ENCODE data around the gene C10orf62.
"Not testable (repeated sequence)": the region's sequence is repeated elsewhere in the genome, so short reads cannot be mapped to it uniquely, and the experiment has no call there.

C10orf62 gene, protein sequence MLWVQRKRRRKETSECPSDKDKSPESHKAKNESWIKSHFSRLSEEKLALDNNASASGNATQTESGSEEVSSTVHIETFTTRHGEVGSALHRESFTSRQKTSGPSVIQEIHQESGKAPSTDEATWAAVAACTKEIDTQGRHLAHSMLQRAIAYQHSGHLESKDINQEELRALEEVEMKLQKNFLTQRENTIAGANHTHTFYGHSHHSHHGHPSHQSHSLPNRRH

DNA sequence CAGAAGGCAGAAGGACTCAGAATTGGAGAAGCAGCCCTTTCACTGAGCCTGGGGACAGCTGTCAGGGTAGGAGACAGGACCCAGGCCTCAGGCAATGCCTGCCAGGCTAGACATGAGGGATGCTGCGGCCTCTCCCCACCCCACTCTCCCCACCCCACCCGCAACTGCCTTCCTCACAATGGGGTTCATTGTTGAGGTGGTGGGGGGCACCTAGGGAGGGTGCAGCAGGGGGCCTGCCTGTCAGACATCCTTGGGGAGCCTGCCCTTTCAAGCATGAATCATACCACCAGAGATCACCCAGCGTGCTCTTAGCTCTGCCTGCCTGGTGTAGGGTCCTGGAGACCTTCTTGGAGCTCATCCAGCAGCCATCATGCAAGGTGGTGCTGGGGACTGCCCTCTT lies at the start of gene C10orf62:
C10orf62 (plus strand) TSS at position 243 of the 400 bp plus-strand sequence. CDS start 177 bp downstream, outside the sequence.
- DNase-seq = no peak

DNA sequence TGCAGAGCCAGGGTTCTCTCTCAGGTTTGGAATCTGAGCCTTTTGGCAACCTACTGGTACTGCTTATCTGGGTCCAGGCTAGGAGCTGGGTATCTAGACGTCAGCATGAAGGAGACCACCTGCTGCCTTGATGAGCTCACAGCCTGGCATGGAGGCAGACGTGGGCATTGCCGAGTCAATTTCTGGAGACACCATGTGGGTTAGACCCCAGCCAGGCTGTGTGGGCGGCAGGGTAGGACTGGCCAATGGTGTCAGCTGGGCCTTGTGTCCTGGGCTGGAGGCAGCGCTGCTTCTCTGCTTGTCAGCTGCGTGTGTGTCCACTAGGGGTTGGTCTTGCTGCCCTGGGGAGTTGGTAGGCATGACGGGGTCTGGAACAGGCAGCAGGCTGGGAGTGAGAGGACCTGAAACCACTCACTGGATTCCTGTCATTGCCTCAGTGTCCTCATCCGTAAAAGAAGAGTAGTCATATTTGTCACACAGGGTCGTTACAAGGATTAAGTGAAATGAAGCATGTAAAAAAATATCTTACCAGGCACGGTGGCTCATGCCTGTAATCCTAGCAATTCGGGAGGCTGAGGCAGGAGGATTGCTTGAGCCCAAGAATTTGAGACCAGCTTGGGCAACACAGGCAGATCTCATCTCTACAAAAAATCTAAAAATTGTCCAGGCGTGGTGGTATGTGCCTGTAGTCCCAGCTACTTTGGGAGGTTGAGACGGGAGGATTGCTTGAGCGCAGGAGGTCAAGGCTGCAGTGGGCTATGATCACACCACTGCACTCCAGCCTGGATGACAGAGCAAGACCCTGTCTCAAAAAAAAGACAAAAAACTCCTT lies 48.6 kb upstream of the C10orf62 start:
- DNase-seq = no peak

DNA sequence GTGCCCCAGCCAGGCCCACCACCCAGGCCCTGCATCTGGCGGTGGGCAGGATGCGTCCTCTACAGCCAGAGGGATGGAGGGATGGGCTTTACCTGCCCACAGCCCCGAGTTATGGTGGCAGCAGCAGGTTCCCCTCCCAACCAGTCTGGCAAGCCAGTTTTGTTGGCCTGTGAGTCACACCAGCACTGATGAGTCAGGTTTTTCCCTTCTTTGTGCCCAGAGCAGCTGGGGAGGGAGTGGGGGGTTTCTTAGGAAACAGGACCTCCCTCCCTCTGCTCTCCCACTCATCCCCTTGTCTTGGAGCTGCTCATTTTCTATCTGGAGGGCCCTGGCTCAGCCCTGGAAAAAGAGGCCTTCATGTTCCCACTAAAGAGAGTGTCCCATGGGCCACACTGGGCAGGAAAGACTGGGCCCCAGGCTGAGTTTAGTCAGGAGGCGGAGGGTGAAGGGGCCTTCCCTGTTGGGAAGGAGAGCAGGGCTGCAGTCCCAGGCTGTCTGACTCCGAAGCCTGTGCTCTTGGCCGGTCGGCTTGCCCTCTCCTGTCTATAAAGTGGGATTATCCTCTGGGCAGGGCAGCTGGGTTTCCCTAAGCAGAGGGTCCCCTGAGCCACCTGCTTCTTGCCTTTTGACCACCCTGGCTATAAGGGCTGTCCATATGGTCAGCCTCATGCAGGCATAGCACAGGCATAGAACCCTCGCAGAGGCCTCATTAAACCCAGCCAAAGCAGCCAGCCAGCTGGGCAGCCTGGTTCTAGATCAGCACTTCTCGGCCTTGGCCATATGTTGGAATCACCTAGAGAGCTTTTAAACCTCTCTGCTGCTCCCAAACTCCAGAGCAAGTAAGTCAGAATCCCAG lies 47.1 kb upstream of the C10orf62 start:
- no peak for DNase-seq

DNA sequence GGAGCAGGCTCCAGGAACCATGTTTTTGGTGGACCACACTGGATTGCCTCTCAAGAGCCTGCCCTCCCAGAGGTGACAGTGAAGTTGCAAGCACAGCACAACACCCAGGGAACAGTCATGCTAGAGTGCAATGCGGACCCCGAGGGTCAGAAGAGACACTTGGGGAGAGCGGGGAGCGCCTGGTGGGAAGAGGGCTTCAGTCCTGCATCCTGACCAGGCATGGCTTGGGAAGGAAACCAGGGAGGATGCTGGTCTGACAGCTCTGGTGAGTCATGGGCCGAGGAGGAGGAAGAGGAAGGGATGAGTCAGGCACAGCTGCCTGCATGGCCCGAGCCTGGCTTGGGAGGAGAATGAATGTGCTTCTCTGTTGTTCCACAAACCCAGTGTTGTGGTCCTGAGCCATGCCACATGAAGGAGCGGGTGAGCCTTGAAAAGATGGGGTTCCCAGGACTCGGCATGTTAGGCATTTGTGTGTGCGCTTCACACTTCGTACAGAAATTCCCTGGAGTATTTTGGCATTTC lies 46.4 kb upstream of the C10orf62 start:
- DNase-seq = no peak

DNA sequence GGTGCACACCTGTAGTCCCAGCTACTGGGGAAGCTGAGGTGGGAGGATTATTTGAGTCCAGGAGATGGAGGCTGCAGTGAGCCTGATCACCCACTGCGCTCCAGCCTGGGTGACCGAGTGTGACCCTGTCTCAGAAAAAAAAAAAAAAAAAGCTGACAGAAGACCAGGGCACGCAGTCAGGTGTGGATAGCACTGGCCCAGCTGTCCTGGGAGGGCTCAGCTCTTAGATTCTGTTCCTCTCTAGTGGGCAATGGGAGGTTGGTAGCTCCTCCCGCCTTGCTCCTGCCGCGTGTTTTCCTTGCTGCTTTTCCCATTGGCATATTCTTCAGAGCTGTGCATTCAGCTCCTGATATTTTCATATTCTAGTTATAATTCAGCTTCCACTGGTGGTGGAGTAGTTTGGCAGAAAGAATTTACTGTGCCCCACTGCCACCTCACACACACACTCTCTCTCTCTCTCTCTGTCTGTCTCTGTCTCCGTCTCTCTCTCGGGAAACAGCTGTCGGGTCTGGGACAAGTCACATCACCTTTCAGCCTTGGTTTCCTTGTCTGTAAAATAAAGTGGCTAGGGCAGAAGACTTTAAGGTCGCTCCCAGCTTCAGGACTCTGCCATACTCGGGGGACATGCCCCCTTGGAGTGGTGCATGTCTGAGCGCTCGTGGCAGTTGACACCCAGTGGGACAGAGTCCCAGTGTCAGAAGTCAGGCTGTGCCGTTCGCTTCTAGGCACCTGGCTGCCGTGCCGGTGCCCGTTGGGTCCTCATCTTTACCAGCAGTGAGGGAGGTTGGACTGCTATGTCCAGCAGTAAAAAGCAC lies 42.9 kb upstream of the C10orf62 start:
- no peak for DNase-seq

DNA sequence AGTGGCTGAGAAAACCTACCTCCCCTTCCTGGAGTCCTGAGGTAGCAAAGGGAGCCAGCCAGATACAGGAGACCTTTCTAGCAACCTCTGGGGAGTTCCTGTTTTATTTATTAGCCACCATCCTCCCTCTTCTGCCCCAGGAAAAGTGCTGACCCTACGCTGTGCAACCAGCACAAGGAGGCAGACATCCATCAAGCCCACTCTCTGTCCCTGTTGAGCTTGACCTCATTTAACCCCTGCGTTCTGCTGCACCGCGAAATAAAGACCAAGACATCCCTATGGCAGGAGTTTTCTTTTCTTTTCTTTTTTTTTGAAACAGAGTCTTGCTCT lies 42.3 kb upstream of the C10orf62 start:
- DNase-seq = no peak

DNA sequence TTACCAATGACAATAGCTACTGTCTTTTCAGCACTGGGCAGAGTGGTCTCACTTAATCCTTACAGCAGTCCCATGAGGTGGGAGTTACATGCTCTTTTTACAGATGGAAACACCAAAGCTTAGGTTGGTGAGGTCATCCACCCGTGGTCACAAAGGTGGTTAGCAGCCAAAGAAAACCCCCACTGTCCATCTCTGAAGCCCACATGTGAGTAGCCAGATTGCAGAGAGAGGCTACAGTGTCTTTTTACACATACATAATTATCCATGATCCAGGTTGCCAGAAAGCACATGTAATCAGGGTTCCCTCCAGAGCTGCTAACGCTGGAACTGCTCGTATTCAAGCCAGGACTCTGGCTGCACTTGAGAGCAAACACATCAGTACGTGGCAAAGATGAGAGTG lies 41.6 kb upstream of the C10orf62 start:
- no peak for DNase-seq

DNA sequence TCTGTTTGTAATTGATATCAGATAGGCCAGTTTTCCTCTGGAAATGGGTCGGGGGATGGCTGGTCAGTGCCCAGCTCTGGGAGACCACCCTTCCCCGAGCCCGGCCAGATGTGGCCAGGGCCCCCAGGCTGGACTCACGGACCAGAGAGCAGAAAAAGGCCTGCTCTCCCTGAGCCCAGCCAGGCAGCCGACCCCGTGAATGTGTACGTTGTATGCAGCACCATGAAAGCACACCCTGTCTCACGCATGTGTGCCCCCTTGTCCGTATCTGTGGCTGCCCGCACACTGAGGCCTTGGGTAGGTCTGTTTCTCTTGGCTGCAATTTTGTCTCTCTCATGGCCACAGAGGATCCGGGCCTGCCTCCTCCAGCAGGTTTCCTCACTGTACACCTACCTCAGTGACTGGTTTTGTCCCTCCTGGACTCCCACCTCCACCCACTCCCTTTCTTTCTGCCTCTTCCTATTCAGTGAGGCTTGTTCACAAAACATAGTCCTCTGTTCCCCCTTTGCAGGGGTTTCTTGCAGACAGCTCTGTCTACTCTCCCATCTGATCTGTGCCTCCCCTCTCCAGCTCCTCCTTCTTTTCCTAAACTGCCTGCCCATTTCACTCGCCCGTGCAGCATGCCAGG lies 40.6 kb upstream of the C10orf62 start:
- no peak for DNase-seq

DNA sequence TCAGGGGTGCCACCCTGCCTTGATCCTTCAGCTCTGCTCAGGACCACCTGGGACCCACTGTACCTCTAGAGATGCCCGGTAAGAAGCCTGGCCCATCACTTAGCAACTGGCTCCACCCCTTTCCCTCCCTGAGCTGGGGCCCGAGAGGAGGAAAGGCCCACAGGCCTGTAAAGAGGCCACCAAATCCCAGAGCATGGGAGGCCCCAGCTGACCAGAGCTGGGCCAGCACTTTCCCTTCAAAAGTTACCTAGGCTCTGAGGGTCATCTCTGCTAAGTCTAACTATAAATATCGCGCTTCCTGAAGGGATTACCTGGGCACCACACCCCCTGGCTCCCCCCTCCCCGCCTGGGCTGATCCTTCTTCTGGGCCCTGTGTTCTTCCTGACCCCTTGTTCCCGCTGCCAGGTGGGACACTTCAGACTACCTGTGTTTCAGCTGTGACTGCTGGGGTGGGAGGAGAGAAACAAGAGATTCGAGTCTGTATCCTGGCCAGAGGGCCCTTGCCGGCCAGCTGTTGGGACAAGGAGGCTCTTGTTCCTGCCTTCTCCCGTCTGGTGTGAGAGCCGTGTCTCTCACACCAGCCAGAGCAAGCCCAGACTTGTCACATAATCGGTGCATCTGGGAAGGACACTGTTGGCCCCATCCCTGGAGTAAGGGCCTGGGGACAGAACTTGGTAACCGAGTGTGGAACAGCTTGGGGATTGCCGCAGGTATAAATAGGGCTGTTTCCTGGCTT lies 39.8 kb upstream of the C10orf62 start:
- no peak for DNase-seq

DNA sequence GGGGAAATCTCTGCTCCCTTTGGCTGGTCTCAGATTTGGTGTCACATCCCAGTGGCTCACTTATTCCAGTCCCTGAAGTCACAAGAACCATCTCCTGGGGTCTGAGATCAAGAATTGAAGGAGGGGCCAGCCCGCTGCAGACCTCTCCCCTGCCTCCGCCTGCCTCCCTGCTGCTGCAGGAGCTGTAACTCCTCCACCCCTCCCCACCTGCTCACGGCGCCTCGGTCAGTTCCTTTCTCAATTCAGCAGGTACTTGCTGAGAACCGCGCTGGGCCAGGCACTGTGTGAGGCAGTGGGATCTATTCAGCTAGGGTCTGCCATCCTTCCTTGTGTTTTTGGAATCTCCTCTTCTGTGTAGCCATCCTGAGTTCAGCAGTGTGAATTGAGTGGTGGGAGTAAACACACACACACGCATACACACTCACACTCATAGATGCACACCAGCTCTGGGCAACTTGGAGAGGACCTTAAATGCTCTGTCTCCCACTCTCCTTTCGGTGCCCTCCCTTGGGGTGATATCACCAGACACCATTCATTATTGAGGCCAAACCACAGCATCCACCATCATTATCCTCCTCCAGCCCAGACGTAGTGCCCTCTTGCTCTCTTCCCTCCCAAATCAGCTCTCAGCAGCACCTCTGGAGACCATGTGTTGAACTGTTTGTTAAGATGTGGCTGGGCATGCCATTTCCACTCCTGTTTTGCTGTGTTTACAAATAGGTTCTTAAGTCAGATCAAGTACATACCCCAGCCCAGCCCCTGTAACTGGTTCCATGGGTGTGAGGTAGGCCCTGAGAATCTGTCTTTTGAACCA lies 39.0 kb upstream of the C10orf62 start:
- DNase-seq = no peak

DNA sequence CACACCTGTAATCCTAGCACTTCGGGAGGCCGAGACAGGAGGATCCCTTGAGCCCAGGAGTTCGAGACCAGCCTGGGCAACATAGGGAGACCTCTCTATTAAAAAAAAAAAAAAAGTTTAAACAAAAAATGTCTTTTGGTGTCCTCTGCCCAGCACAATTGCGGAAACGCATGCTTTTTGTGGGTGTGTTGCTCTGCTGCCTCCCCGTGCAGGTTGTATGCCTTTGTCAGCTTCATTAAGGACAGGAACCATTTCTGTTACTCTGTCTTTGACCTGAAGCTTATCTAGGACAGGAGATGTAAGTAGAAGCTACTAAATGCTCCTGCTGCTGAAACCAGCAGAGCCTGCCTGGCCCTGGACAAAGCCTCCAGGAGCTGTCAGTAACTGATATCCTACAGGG lies 38.2 kb upstream of the C10orf62 start:
- DNase-seq = no peak

DNA sequence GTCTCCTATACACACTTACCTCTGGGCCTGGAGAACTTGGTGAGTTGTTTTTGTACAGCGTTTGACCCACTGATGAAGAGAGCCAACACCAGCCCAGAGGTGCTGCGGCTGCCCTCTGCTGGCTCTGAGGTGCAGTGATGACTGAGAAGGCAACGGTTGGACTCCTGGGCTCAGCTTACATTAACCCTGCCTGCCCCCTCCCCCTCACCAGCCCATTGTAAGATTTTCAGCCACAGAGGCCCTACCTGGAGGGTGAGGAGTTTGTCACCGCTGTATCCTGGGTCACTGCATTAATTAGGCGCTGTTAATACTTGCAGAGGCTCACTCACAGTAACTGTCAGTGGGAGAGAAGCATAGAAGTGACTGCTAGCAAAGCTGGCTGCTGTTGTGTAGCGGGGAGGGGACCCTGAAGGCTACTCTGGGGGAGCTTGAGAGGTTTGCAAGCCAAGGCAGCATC lies 35.9 kb upstream of the C10orf62 start:
- DNase-seq = peak; percentile 12

DNA sequence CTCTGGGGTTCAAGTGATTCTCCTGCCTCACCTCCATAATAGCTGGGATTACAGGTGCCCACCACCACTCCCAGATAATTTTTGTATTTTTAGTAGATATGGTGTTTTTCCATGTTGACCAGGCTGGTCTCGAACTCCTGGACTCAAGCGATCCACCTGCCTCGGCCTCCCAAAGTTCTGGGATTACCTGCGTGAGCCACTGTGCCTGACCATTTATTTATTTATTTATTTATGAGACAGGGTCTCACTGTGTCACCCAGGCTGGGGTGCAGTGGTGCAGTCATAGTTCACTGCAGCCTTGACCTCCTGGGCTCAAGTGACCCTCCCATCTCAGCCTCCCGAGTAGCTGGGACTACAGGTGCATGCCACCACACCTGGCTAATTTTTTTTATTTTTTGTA lies 35.2 kb upstream of the C10orf62 start:
- DNase-seq = not testable (repeated sequence)

DNA sequence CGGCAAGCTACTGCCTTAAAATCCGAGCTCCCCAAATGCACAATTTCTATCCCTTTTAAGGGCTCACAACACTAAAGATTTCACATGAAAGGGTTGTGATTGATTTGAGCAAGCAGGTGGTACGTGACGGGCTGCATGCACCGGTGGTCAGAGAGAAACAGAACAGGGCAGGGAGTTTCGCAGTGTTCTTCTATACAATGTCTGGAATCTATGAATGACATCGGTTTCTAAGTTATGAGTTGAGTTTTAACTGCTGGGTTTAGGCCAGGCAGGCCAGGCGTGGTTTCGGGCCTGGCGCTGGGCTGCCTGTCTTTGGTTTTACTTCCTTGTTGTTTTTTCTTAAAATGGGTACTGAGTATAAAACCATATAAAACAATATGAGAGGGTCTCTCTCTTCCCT lies 34.0 kb upstream of the C10orf62 start:
- DNase-seq = not testable (repeated sequence)

DNA sequence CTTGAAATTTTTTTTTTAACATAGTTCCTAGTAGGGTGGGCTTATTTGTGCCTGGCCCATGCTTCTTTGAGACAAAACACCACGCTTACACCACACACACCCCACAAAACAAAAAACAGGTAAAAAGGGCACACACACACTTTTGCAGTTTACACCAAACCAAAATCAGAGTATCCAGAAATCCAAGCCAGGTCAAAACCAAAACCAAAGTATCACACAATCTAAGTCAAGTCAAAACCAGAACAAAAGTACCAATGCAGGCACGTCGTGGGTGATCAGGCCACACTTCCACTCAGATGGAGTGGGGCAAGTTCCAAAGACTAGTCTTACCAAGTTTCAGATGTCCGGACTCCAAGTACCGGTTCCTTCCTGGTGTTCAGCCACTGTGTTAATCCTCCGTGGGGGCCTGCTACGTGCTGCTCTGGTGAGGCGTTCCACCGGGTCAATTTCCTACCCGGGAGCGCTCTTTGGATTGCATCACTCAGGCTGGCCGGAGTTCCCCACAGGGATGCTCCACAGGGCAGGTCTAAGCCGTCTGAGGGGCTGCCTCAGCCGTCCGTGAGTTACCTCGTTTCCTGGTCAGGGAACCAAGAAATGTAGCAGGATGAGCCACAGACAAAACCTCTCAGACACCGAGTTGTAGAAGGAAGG lies 28.7 kb upstream of the C10orf62 start:
- DNase-seq = not testable (repeated sequence)

DNA sequence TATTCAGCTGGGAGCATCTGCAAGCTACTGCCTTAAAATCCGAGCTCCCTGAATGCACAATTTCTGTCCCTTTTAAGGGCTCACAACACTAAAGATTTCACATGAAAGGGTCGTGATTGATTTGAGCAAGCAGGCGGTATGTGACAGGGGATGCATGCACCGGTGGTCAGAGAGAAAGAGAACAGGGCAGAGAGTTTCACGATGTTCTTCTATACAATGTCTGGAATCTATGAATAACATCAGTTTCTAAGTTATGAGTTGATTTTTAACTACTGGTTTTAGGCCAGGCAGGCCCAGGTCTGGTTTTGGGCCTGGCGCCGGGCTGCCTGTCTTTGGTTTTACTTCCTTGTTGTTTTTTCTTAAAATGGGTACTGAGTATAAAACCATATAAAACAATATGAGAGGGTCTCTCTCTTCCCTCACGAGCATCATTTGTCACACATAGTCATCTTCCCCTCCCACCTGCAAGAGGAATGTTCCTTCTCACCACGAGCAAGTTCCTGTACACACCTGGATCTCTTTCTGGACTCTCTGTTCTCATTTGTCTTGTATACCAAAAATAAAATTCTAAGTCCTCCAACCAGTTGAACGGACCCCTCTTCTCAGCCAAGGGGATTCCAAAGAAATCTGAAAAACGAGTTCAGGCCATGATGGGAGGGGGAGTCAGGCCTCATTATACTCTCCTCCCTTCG lies 28.0 kb upstream of the C10orf62 start:
- DNase-seq = not testable (repeated sequence)

DNA sequence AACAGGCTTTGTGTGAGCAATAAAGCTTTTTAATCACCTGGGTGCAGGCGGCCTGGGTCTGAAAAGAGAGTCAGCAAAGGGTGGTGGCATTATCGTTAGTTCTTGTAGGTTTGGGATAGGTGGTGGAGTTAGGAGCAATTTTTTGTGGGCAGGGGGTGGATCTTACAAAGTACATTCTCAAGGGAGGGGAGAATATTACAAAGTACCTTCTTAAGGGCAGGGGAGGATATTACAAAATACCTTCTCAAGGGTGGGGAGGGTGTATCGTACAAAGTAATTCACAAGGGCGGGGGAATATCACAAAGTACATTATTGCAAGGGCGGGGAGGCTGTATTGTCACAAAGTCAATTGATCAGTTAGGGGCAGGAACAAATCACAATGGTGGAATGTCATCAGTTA lies 27.2 kb upstream of the C10orf62 start:
- DNase-seq = not testable (repeated sequence)

DNA sequence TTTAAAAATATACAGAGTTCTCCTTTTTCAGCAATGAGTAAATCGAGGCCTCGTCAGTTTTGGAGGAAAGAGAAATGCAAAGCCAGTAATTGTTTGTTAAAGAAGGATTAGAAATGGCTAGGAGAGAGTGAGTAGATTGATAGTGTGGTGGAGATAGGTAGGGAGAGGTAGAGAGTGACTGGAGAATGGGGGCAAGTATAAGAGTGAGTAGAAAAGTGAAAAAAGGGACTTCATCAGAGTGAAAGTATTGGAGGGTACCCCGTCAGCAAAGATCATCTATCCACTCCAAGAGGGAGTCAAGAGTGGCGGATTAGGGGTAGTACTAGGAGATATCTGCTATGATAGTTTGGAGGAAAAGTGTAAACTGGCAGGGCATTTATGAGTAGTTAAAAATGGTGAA lies 26.2 kb upstream of the C10orf62 start:
- no peak for DNase-seq

DNA sequence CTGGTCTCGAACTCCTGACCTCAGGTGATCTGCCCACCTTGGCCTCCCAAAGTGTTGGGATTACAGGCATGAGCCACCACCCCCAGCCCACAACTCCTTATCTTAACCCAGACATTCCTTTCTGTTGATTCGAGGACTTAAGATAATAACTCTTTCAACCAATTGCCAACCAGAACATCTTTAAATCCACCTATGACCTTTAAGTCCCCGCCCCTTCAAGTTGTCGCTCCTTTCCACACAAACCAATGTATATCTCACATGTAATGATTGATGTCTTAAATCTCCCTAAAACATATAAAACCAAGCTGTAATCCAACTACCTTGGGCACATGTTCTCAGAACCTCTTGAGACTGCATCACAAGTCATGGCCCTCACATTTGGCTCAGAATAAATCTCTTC lies 24.7 kb upstream of the C10orf62 start:
- no peak for DNase-seq
